HEK293T (cell line): ENCODE measurements around the gene MGP.

Source experiments
- PKNOX1 ChIP-seq: fragments of 450-650 bp; IDR thresholded peaks from 2 replicates; pipeline ENCODE4 v1.6.1; 2016
- SUZ12 ChIP-seq: fragments of 450-650 bp; IDR thresholded peaks from 2 replicates; pipeline ENCODE4 v1.6.1; 2016; ENCODE audit warnings: mild to moderate bottlenecking

GRCh38 chr12:14890701-14891100 lies 5.0 kb upstream of the MGP start:
- no peak for TF ChIP-seq SUZ12
- no peak for TF ChIP-seq PKNOX1
